Motor neuron (in vitro differentiated cells): ENCODE results near the gene CCDC137. TPM values are rescaled to one million over a fixed set of nuclear protein-coding genes. Genes with fewer than 3 reads are reported as not detected.
"Not testable (repeated sequence)": the region's sequence is repeated elsewhere in the genome, so short reads cannot be mapped to it uniquely, and the experiment has no call there.

Experiments
- ATAC-seq, 8 experiments: fragments of 200-7000 bp; cut with Tn5 transposase; replicated peaks in 6 of 8; 2 replicates each; pipeline ENCODE4 v1.8.0; 2021; ENCODE audit warnings: mild to moderate bottlenecking in 8 of 8, moderate library complexity in 8 of 8
- H3K27ac ChIP-seq, 2 donors: fragments of 250-450 bp; sonication (Bioruptor Pico); 2 replicates each; pipeline ENCODE4 v1.9.0; 2021; ENCODE audit warnings: antibody characterized with exemption in 2 of 2, mild to moderate bottlenecking in 2 of 2, moderate library complexity in 1 of 2
- H3K4me1 ChIP-seq, 2 donors: fragments of 250-450 bp; sonication (Bioruptor Pico); replicated peaks in 1 of 2; 2 replicates each; pipeline ENCODE4 v1.6.1; 2021; ENCODE audit warnings: antibody characterized with exemption in 2 of 2, mild to moderate bottlenecking in 2 of 2, moderate library complexity in 1 of 2
- H3K4me3 ChIP-seq, 5 donors: fragments of 250-450 bp; sonication (Bioruptor Pico); 2 replicates each; pipeline ENCODE4 v1.9.0; 2021; ENCODE audit warnings: antibody characterized with exemption in 5 of 5, mild to moderate bottlenecking in 5 of 5, moderate library complexity in 4 of 5
- WGBS, 10 experiments: fragments of 450-650 bp; shearing (Covaris generic); methylation state at CpG; one replicate each; pipeline ENCODE4 v1.0.0; 2022; 5-methylcytosine and 5-hydroxymethylcytosine counted together
- in situ Hi-C, 9 experiments: fragments of 400-800 bp; cut with MboI; loops; one replicate each; pipeline ENCODE4 v1.15.0; 2021; ENCODE audit warnings: low sequenced_read_pairs in 9 of 9, low pct_unique_long_range_greater_than_20kb in 2 of 9; ENCODE audit not compliant: unreplicated experiment in 9 of 9
- total RNA-seq, 8 experiments: library from RNA; unstranded; fragments of 300-600 nt; gene quantifications; 2 replicates each; pipeline versions ENCODE4 v1.2.3 to v1.2.4, GENCODE V29; 2022

Gene CCDC137
- total RNA-seq, 8 experiments from 2014 or later = 9.1 to 34.6 (median 22.5) TPM

DNA sequence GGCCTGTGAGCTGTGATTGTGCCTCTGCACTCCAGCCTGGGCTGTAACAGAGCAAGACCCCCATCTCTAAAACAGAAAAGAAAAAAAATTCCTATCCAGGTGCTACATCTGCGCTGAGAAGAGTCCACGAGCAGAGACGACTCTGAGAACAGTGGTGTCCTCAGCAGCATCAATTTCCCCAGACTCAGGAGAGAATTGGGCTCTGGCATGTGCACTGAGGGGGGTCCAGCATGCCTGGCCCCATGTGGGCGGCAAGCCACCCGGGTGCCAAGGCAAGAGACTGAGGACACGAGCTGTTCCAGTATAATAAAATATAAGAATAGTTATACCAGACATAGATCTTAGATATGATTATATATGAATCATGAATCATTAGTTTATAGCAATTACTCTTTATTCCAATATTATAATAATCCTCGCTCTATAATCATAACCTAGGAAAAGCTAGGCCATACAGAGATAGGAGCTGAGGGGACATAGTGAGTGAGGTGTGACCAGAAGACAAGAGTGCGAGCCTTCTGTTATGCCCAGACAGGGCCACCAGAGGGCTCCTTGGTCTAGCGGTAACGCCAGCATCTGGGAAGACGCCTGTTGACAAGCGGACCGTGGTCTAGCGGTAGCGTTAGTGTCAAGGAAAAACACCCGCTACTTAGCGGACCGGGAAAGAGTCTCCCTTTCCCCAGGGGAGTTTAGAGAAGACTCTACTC, 9.1 kb downstream of the CCDC137 start:
- H3K4me1 ChIP-seq, H3K27ac ChIP-seq, H3K4me3 ChIP-seq, in situ Hi-C loops: not testable (repeated sequence)
- 14 to 62% (median 47%) methylated on average over 2 to 9 of the region's 18 CpGs; no CpG with 5 or more reads in 5 of the 10 experiments for WGBS, 10 experiments
- peak in 1 of 8 experiments; percentile 24 for ATAC-seq

DNA sequence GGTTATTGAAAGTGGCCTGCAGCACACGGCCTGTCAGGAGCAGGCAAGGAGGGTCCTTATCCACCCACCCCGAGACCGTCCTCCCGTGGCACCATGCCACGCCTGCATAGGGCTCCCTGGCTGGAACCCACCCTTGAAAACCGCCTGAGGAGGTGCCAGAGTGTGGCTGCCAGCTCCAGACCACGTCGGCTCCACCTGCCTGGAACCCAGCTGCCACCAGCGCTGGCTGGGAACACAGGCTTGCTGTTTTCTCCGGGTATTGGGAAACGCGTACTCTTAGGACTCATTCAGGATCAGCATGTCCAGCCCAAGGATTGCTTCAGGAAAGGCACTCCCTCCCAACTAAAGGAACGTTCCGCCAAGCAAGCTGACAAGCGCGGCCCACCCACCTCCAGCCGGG, 10.4 kb downstream of the CCDC137 start:
- no peak overlapping the region for H3K4me3 ChIP-seq

DNA sequence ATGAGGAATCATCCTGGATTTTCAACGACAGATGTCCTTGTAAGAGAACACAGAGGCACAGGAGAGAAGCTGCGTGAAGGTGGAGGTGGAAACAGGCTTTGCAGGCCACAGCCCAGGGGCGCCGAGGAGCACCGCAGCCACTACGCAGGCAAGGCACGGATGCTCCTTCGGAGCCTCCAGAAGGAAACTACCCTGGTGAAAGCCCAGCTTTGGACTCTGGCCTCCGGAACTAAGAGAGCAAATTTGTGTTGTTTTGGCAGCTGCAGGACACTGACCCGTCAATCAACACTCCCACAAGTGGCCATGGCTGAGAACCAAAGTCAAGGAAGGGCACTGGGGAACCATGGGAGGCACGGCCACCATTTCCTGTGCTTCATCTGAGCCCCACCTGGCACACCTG, 13.6 kb downstream of the CCDC137 start:
- no peak for ATAC-seq
- H3K4me1 ChIP-seq = peaks cover 11 to 13% of the 10 kb centered on the region in 2 donors
- WGBS, 10 experiments = 61 to 97% (median 91%) methylated on average over 2 to 10 of the region's 11 CpGs; no CpG with 5 or more reads in 3 of the 10 experiments
- no peak overlapping the region for H3K4me3 ChIP-seq
- no peak overlapping the region for H3K27ac ChIP-seq
- in situ Hi-C loops = no loop called here

More for the DNA sequence above, 10.4 kb downstream of the CCDC137 start:
- WGBS, 10 experiments = 80 to 97% (median 93%) methylated on average over 1 to 6 of the region's 17 CpGs; no CpG with 5 or more reads in 6 of the 10 experiments
- Histone ChIP-seq H3K4me1 (peaks cover 0 to 3% of the 10 kb centered on the region in 2 donors), H3K27ac (no peak overlapping the region)
- in situ Hi-C loops = no loop called here
- peak in 4 of 8 experiments; percentile 8 to 18 (median 10) for ATAC-seq

DNA sequence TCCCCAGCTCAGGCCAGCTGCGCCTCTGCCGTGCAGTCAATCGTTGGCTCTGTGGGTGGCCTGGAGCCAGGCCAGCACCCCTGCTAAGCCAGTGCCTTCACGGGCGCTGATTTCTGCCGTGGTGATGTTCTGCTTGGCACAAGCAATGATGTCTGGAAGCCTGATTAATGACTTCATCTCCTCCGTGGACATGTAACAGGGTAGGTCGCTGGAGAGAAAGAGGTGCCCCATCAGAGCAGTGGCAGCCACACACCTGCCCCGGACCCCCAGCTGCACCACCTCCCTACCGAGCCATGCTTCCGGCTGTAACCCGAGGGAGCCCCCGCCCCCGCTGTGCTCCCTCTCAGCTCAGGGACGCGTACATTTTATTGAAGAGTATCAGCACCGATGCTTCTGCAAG, 15.1 kb downstream of the CCDC137 start:
- Histone ChIP-seq H3K27ac (no peak overlapping the region), H3K4me1 (peaks cover 8 to 13% of the 10 kb centered on the region in 2 donors), H3K4me3 (no peak overlapping the region)
- no peak for ATAC-seq
- in situ Hi-C loops = no loop called here
- WGBS, 10 experiments = 80 to 100% (median 94%) methylated on average over 1 to 3 of the region's 17 CpGs; no CpG with 5 or more reads in 6 of the 10 experiments

DNA sequence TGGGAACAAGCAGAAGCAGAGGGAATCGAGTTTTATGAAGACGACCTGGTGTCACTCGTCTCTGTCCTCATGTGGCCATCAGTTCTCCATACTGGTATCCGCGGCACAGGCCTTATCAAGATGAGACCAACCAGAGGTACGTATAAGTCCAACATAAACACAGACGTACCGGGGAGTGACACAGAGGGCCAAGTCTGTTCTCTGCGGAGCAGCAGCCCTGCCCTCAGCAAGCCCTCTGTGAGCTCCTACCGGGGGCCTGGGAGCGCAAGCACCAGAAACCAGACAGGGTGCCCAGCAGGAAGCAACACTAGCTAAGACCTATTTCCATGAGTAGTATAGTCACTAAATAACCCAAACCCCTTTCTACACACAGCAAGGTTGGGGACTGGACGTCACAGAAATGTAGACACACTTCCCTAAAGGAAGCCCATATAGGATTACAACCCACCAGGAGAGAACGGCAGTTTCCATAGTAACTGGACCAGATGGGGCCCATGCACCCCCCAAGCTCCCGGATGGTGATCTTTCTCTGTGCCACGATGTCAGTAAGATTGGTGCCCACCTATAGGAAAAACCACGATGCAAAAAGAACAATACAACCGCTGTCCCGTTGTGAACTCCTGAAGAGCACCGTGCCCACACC, 16.1 kb downstream of the CCDC137 start:
- H3K4me1 ChIP-seq = peaks cover 8 to 13% of the 10 kb centered on the region in 2 donors
- peak overlapping the region; percentile 81 to 97 (median 90) for H3K4me3 ChIP-seq
- in situ Hi-C loops = no loop called here
- ATAC-seq = no peak
- 0 to 85% (median 34%) methylated on average over 2 to 11 of the region's 19 CpGs; no CpG with 5 or more reads in 4 of the 10 experiments for WGBS, 10 experiments
- peak overlapping the region; percentile 89 to 92 for H3K27ac ChIP-seq

DNA sequence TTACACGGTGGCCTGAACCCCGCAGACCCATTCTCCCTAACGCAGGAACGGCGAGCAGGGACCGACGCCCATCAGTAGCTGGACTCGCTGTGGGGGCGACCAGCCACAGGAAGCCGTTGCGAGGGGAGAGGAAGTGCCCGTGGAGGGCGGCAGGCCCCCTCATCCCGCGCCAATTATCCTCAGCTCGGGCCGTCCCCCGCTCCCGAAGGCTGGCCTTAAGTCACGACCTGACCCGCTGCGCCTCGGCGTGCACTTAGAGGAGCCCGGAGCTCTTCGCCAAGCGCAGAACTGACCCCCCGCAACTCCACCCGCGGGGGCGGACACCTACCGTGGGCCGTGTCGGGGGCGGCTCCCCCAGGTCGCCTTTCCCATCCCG, 16.7 kb downstream of the CCDC137 start:
- peak overlapping the region; percentile 89 to 92 for H3K27ac ChIP-seq
- in situ Hi-C loops = no loop called here
- peak overlapping the region; percentile 81 to 97 (median 90) for H3K4me3 ChIP-seq
- ATAC-seq = peak in 3 of 8 experiments; percentile 4 to 14 (median 6)
- peaks cover 8 to 13% of the 10 kb centered on the region in 2 donors for H3K4me1 ChIP-seq
- WGBS, 10 experiments = 0 to 2% (median 0%) methylated on average over 4 to 19 of the region's 37 CpGs; no CpG with 5 or more reads in 7 of the 10 experiments

DNA sequence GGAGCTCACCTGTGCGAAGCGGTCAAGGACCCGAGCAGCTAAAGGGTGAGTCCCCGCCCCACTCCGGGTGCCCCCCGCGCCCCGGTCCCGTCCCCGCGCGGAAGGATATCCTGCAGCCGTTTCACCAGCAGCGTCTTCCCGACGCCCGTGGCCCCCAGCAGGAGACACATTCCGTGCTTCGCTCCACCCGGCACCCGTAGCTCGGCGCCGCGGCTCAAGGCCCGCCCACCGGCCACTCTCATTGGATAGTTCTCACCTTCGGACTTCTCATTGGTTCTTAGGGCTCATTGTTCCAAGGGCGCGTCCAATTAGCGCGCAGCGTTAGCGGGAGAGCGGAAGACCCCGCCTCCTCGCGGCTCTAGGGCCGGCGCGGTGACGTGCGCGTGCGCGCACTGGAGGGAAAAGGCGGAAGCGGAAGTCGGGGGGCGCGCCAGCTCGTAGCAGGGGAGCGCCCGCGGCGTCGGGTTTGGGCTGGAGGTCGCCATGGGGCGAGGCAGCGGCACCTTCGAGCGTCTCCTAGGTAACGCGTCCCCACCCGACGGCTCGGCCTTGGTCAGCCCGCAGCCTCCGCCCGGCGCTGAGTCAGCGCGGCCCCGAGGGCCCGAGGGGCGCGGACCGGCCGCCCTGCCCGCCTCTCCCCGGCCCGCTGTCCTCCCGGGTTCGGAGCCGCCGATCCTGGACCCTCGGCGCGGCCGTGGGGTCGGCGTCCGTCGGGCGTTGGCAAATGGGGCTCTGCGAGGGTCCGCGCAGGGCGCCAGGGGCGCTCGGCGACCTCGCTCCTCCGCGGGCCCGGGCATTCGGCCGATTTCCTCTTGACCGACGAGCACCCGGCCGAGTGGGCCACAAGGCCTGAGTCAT, 17.3 kb downstream of the CCDC137 start, which contains the start of the genes ARL16 and HGS:
TSS of gene ARL16 (minus strand) at position 214 of the 858 bp plus-strand sequence. CDS start at position 170, 44 bp downstream.
TSS of gene HGS (plus strand) at position 428 of the 858 bp plus-strand sequence. CDS start at position 484, 56 bp downstream.
- in situ Hi-C loops = no loop called here
- Histone ChIP-seq H3K4me1 (peaks cover 8 to 13% of the 10 kb centered on the region in 2 donors), H3K27ac (peak within 1 kb of the TSS; percentile 89 to 92), H3K4me3 (peak within 1 kb of the TSS; percentile 81 to 97 (median 90))
- 0 to 1% (median 0%) methylated on average over 4 to 32 of the region's 112 CpGs; no CpG with 5 or more reads in 5 of the 10 experiments for WGBS, 10 experiments
- ATAC-seq = peak; percentile 81 to 96 (median 94)

DNA sequence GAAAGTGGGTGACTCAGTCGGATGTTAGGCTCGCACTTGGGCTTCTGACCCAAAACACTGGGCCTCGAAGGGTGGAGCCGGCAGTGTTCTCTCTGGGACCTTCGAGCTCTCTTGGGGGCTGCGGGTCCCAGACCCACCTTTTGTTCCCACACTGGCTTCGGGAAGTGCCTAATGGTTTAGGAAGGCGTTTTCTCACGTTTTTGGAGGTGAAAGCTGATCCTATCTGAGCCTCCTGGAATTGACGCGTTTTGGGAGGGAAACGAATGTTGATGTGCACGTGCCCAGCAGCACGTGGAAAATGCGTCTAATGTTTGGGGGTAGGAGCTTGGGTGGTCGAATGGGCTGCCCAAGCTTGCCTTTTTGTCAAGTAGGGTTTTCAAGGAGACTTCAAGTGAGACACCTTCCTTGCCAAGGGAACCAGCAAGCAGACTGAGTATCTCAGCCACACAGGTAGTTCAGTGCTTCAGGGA, 17.9 kb downstream of the CCDC137 start:
- peak overlapping the region; percentile 81 to 97 (median 90) for H3K4me3 ChIP-seq
- in situ Hi-C loops = no loop called here
- 0 to 21% (median 0%) methylated on average over 1 to 9 of the region's 16 CpGs; no CpG with 5 or more reads in 1 of the 10 experiments for WGBS, 10 experiments
- ATAC-seq = peak in 2 of 8 experiments; percentile 29 to 39
- H3K4me1 ChIP-seq = peaks cover 8 to 13% of the 10 kb centered on the region in 2 donors
- H3K27ac ChIP-seq = peak overlapping the region; percentile 74 to 86

DNA sequence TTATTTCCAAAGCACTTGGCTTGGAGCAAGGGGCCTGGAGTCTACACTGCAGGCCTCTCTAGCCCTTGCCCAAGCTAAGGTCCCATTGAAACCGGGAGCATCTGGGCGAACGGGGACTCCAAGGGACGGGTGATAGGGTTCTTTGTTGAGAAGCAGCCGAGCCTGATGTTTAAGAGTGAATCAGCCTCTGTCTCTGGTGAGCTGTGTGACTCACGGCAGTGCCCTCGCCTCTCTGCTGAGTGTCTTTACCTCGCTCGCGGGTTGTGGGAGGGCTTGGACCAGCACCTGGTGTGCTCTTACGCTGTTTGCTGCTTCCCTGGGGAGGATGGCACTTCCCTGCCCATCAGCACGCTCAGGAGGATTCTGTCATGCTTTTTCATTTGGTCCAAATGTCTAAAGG, 18.6 kb downstream of the CCDC137 start:
- in situ Hi-C loops = no loop called here
- peak in 2 of 8 experiments; percentile 0 to 2 for ATAC-seq
- WGBS, 10 experiments = 25 to 69% (median 56%) methylated on average over 2 to 11 of the region's 12 CpGs; no CpG with 5 or more reads in 5 of the 10 experiments
- H3K27ac ChIP-seq = no peak overlapping the region
- peak overlapping the region; percentile 81 to 97 (median 90) for H3K4me3 ChIP-seq
- peaks cover 8 to 13% of the 10 kb centered on the region in 2 donors for H3K4me1 ChIP-seq

DNA sequence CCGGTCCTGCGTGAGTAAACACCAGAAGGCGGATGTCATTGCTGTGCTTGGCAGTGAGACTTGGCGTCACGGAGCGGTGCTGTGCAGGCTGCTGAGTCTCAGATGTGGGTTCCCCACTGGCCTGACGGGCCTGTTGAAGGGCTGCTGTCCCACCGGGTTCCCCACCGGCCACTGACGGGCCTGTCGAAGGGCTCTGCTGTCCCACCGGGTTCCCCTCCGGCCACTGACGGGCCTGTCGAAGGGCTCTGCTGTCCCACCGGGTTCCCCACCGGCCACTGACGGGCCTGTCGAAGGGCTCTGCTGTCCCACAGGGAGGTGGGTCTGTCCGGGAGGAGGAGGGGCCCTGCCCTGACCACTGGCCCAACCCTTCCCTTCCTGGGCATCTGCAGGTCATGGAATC, 20.1 kb downstream of the CCDC137 start:
- H3K4me1 ChIP-seq = peaks cover 8 to 13% of the 10 kb centered on the region in 2 donors
- in situ Hi-C loops = no loop called here
- H3K4me3 ChIP-seq = no peak overlapping the region
- WGBS, 10 experiments = 100% methylated on average over 2 of the region's 20 CpGs; no CpG with 5 or more reads in 9 of the 10 experiments
- no peak for ATAC-seq
- H3K27ac ChIP-seq = no peak overlapping the region

DNA sequence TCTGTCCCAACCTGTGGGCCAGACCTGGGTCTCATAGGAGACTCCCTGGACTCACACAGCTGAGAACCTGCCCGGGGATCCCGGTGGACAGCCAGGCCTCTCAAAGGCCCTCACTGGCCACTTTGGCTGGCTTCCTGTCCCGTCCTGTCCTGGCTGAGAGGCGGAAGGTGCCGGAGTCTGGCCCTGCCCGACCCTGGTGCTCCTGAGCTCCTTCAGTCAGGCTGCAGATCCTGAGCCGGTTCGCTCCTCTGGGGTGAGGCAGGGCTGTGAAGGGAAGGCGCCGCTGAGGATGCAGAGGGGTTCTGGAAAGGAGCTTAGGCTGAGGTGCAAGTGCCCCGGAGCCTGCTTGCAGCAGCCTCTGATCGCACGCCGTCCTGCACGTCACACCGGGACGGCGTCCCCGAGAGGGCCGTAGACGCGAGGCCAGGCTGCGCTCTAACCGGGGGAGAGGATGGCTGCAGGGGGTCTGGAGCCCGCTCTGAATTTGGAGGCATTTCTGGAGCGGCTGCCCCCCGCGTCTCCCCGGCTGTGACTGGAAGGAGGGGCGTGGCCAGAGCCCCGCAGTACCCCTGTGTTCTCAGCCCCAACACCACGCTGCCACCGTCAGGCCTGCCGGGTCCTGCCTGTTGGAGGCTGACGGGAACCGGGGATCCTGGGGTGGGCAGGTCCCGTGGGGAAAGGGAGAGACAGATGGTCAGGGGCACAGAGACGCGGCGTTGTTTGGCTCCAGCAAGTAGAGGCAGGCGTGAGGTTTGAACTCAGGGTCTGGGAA, 21.4 kb downstream of the CCDC137 start:
- in situ Hi-C loops = no loop called here
- Histone ChIP-seq H3K27ac (no peak overlapping the region), H3K4me3 (no peak overlapping the region), H3K4me1 (peaks cover 2 to 5% of the 10 kb centered on the region in 2 donors)
- 80 to 100% (median 100%) methylated on average over 1 to 2 of the region's 41 CpGs; no CpG with 5 or more reads in 5 of the 10 experiments for WGBS, 10 experiments
- no peak for ATAC-seq

DNA sequence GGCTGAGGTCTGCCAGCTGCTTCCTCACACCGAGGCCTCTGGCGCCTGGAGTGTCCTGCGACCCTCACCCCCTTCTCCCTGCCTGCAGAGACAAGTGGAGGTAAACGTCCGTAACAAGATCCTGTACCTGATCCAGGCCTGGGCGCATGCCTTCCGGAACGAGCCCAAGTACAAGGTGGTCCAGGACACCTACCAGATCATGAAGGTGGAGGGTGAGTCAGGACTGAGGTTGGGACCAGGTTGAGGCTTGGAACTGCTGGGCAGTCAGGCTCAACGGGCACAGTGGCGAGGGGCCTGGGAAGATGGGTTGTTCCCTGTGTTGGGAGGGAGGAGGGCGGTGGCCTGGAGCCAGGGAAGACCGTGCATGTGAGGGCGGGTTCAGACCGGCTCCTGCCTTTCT, 22.1 kb downstream of the CCDC137 start:
- Histone ChIP-seq H3K4me3 (no peak overlapping the region), H3K27ac (no peak overlapping the region), H3K4me1 (peaks cover 2 to 5% of the 10 kb centered on the region in 2 donors)
- in situ Hi-C loops = no loop called here
- WGBS, 10 experiments = 80 to 100% (median 94%) methylated on average over 2 to 8 of the region's 14 CpGs; no CpG with 5 or more reads in 6 of the 10 experiments
- ATAC-seq = no peak
